WI38 (cell line): ENCODE data around the gene NRDC.

Experiments
- H3K4me3 ChIP-seq: 2 replicates; pipeline ENCODE4 v1.5.1; 2011; ENCODE audit warnings: low read depth, mild to moderate bottlenecking, control low read depth, low read length
- TF ChIP-seq, protein P1 (sequence below): IDR thresholded peaks from 2 replicates; pipeline ENCODE4 v1.5.1; 2012; ENCODE audit warnings: low read depth, mild to moderate bottlenecking, control low read depth, low read length

Gene NRDC

GRCh38 chr1:51867479-51868232 lies 10.9 kb downstream of the NRDC start:
- H3K4me3 ChIP-seq, result no peak overlapping the region
- TF ChIP-seq, protein P1, sequence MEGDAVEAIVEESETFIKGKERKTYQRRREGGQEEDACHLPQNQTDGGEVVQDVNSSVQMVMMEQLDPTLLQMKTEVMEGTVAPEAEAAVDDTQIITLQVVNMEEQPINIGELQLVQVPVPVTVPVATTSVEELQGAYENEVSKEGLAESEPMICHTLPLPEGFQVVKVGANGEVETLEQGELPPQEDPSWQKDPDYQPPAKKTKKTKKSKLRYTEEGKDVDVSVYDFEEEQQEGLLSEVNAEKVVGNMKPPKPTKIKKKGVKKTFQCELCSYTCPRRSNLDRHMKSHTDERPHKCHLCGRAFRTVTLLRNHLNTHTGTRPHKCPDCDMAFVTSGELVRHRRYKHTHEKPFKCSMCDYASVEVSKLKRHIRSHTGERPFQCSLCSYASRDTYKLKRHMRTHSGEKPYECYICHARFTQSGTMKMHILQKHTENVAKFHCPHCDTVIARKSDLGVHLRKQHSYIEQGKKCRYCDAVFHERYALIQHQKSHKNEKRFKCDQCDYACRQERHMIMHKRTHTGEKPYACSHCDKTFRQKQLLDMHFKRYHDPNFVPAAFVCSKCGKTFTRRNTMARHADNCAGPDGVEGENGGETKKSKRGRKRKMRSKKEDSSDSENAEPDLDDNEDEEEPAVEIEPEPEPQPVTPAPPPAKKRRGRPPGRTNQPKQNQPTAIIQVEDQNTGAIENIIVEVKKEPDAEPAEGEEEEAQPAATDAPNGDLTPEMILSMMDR, result no peak

DNA sequence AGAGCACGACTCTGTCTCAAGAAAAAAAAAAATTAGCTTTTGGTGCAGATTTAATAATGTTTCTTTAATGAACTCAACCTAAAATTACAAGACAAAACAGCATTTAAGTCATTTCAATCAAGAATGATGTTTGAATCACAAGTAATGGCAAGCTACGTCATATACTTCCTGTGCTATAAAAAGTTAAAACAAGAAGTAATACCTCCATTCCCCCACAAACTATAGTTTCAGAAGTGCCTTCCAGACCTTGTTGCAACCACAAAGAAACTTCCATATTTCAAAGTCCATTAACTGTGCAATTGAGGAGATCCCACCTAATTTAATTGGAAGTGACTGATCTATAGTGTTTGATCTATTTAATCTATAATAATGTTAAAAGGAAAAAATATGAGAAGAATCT lies 15.1 kb downstream of the NRDC start:
- no peak overlapping the region for H3K4me3 ChIP-seq
- TF ChIP-seq, protein P1, result no peak

- TF ChIP-seq, protein P1, result no peak
- H3K4me3 ChIP-seq, result no peak overlapping the region
Measured at GRCh38 chr1:51861669-51862068, 16.9 kb downstream of the NRDC start.

DNA sequence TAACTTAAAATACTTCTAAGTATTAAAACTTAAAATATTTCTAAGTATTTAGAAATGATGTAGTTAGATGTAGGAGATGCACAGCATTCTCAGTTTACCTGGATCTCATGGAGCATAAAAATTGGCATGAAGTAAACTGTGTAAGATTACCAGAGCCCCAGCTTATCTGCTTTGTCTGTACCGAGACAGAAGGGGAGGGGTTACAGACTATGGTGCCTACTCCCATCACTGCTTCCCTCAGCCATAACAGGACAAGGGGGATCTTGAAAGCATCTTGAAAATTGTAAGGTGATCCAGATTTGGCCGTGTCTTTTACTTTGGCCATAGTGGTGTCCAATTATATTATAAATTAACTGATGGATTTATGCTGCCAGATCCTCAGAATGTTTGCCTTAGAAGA lies 18.8 kb downstream of the NRDC start:
- no peak overlapping the region for H3K4me3 ChIP-seq

GRCh38 chr1:51859333-51859732 lies 19.2 kb downstream of the NRDC start:
- TF ChIP-seq, protein P1, result no peak

More for the DNA sequence above, 18.8 kb downstream of the NRDC start:
- TF ChIP-seq, protein P1, result no peak

DNA sequence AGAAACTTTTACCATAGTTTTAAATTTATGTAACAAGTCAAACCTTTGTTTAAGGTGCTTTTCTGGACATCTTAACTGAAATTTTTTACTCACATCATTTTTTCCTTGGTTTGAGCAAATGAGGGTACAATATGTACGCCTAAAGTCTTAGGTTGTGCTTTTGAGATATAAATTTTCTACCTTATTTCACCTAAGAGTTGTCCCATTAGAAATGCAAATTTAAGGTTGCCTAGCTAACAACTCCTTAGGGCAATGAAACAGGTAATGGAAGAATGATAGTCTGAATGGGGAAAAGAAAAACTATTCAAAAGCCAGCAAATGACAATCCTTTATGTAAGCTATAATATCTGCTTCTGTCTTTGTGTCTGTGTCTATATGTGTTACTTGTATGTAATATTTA lies 19.6 kb downstream of the NRDC start:
- TF ChIP-seq, protein P1, result no peak
- no peak overlapping the region for H3K4me3 ChIP-seq

More at GRCh38 chr1:51859333-51859732, 19.2 kb downstream of the NRDC start:
- H3K4me3 ChIP-seq, result no peak overlapping the region

- no peak overlapping the region for H3K4me3 ChIP-seq
- TF ChIP-seq, protein P1, result no peak
Measured at GRCh38 chr1:51856745-51857144, 21.8 kb downstream of the NRDC start.
